Peyer's patch (tissue), 4 donors: ENCODE results near the gene GOLGA6D.
"Not testable (repeated sequence)": the region's sequence is repeated elsewhere in the genome, so short reads cannot be mapped to it uniquely, and the experiment has no call there.

Experiments
- CTCF ChIP-seq, 6 experiments: fragments of 450-650 bp in 4 of 6; fragments of 200-600 bp in 2 of 6; sonication (generic) in 1 of 6; IDR thresholded peaks; one replicate each; pipeline ENCODE4 v1.5.1; 2017 to 2019; ENCODE audit warnings: antibody characterized with exemption in 6 of 6, mild to moderate bottlenecking in 3 of 6, moderate library complexity in 1 of 6
- POLR2A ChIP-seq, 2 donors: fragments of 450-650 bp; IDR thresholded peaks; one replicate each; pipeline ENCODE4 v1.5.1; 2017; ENCODE audit warnings: antibody characterized with exemption in 2 of 2, mild to moderate bottlenecking in 2 of 2, moderate library complexity in 2 of 2

GRCh38 chr15:75282572-75282971 is at the start of gene GOLGA6D:
- not testable (repeated sequence) for TF ChIP-seq CTCF, POLR2A (IDR thresholded peaks at IDR 0.05)
